Endothelial cell (in vitro differentiated cells): Measurements from ENCODE around the gene ADAMTSL2. TPM values are rescaled to one million over a fixed set of nuclear protein-coding genes. Genes with fewer than 3 reads are reported as not detected.

Source experiments
- DNase-seq: peaks from one replicate; pipeline ENCODE4 v3.0.0; 2021; ENCODE audit warnings: low spot score
- H3K27ac Mint-ChIP-seq: one replicate; pipeline ENCODE4 v1.8.0; 2021; ENCODE audit warnings: mixed read lengths, inconsistent platforms; ENCODE audit not compliant: unreplicated experiment
- H3K27me3 Mint-ChIP-seq: one replicate; pipeline ENCODE4 v1.8.0; 2021; ENCODE audit warnings: mild to moderate bottlenecking, moderate library complexity, mixed read lengths, inconsistent platforms; ENCODE audit not compliant: unreplicated experiment
- H3K36me3 Mint-ChIP-seq: one replicate; pipeline ENCODE4 v1.8.0; 2021; ENCODE audit warnings: mild to moderate bottlenecking, low read depth, mixed read lengths, inconsistent platforms; ENCODE audit not compliant: unreplicated experiment
- H3K4me1 Mint-ChIP-seq: one replicate; pipeline ENCODE4 v1.8.0; 2021; ENCODE audit warnings: mild to moderate bottlenecking, mixed read lengths, inconsistent platforms; ENCODE audit not compliant: unreplicated experiment
- H3K4me3 Mint-ChIP-seq: one replicate; pipeline ENCODE4 v1.8.0; 2021; ENCODE audit warnings: mild to moderate bottlenecking, mixed read lengths, inconsistent platforms; ENCODE audit not compliant: unreplicated experiment
- H3K9me3 Mint-ChIP-seq: one replicate; pipeline ENCODE4 v1.8.0; 2021; ENCODE audit warnings: mixed read lengths, inconsistent platforms; ENCODE audit not compliant: unreplicated experiment
- long read RNA-seq: library from polyadenylated mRNA; unstranded; transcript quantifications from one replicate; pipeline ENCODE4 v2.0.0, GENCODE V29; 2020; ENCODE audit not compliant: unreplicated experiment
- total RNA-seq: library from RNA; stranded (reverse); fragmentation: NEBNext Ultra II Directional; extraction: Animal tissue kit (Norgen Biotek cat#: 25700); gene quantifications from one replicate; pipeline ENCODE4 v1.2.1, GENCODE V29; 2021; ENCODE audit not compliant: unreplicated experiment
- TF ChIP-seq, protein P1 (sequence below): fragments of 200-600 bp; sonication (generic); IDR thresholded peaks from one replicate; pipeline ENCODE4 v1.5.0; 2021; ENCODE audit warnings: antibody characterized with exemption; ENCODE audit not compliant: unreplicated experiment

Gene ADAMTSL2
- 5.9 TPM for total RNA-seq
- long read RNA-seq, partial matches to known transcripts: 0 of 1 reads
- long read RNA-seq, other reads (novel, unspliced or antisense): 1 of 1 reads

DNA sequence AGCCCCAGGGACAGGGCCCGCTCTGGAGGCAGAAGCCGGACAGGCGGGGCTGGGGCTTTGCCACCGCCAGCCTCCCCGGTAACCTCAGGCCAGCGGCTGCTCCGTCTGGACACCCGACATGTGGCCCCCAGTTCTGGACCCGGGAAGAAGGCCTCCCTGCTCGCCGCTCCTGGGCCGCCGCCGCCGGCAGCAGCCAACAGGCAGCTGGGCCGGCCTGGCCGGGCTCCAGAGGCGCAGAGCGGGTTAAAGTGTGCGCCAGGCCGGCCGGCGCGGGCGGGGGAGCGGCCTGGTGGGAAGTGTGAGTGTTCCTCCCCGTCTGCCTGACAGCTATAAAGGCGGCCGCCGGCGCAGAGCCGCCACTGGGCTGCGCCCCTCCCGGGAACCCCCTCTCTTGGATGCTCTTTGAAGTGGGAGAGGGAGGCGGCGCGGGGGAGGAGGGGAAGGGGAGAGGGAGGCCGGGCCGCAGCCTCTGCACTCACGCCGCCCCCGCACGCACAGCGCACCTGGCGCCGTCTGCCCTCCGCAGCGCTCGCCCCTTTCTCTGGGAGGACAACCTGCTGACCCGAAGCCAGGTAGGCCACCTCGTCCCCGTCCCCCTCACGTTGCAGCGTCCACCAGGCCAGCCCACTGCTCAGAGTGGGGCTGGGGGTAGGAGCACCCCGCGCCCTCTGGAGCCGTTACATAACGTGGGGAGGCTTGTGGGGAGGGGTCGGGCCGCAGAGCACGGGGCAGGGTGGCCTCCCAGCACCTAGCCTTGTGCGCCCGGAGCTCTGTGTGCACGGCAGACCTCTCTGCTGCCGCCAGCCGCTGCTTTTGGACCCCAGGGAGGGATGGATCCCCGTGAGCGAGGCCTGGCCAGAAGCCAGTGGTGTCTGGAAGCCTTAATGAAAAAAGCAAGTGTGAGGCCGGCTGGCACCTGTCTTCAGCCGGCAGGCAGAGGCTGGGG is at the start of gene ADAMTSL2:
ADAMTSL2 (plus strand) TSS at position 359 of the 946 bp plus-strand sequence. CDS start 2,009 bp downstream, outside the sequence.
- Mint-ChIP-seq H3K4me1 (peaks cover 11% of the 10 kb centered on the region), H3K9me3 (no peaks in the 10 kb centered on the region), H3K36me3 (no peaks in the 10 kb centered on the region), H3K27ac (peak within 1 kb of the TSS; percentile 5), H3K27me3 (peaks cover 7% of the 10 kb centered on the region), H3K4me3 (no peak within 1 kb of the TSS)
- peak; percentile 52 for DNase-seq
- TF ChIP-seq, protein P1, sequence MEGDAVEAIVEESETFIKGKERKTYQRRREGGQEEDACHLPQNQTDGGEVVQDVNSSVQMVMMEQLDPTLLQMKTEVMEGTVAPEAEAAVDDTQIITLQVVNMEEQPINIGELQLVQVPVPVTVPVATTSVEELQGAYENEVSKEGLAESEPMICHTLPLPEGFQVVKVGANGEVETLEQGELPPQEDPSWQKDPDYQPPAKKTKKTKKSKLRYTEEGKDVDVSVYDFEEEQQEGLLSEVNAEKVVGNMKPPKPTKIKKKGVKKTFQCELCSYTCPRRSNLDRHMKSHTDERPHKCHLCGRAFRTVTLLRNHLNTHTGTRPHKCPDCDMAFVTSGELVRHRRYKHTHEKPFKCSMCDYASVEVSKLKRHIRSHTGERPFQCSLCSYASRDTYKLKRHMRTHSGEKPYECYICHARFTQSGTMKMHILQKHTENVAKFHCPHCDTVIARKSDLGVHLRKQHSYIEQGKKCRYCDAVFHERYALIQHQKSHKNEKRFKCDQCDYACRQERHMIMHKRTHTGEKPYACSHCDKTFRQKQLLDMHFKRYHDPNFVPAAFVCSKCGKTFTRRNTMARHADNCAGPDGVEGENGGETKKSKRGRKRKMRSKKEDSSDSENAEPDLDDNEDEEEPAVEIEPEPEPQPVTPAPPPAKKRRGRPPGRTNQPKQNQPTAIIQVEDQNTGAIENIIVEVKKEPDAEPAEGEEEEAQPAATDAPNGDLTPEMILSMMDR: no peak

DNA sequence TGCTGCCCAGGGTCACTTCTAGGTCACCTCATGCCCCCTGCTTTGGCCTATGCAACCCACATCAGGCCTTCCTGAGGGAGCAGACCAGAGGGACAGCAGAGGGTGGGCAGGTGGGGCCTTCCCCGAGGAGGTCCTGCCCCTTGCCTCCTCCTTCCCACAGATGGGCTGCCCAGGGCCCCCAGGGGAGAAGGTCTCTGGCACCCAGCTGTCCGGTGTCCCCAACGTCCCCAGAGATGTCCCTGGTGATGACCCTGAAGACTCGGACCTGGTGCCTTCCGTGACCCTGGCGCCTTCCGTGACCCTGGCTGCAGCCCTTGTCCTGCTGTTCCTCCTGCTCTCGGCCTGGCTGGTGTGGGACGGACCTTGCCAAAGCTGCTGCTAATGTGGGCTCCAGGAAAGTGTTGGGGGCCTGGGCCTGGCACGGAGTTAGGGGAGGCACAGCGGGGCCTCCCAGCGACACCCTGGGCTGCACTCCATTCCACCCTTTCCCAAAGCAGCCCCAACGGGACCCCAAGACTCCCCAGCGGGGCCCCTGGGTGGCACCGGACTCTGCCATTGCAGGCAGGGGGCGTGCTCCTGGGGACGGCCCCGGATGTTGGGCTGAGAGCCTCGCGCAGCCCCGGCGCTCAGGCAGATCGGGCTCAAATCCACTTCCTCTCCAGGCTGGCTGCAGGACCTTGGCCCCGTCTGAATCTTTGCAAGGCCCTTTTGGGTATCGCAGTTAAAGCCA is 48.8 kb upstream of the ADAMTSL2 start:
- TF ChIP-seq, protein P1: no peak
- H3K4me3 Mint-ChIP-seq: no peak overlapping the region
- H3K27ac Mint-ChIP-seq: no peak overlapping the region
- H3K9me3 Mint-ChIP-seq: no peaks in the 10 kb centered on the region
- H3K36me3 Mint-ChIP-seq: peaks cover 4% of the 10 kb centered on the region
- H3K27me3 Mint-ChIP-seq: peaks cover 2% of the 10 kb centered on the region
- DNase-seq: no peak
- peaks cover 3% of the 10 kb centered on the region for H3K4me1 Mint-ChIP-seq

DNA sequence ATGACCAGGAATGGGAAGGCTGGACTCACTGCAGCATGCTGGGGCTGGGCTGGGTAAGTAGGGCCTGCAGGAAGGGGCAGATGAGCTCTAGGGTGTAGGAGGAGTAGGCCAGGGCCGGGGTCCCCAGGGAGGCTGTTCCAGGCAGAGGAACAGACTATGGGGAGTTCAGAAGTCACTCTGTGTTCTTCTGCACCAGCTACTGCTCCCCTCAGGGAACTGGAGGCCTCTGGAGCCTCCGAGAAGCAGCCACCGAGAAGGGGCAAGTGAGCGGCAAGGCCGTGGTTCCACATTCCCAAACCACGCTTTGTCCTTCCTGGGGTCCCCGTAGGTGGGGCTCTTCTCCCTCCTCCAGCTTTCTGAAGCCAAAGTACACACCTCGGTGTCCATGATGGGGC is 47.2 kb upstream of the ADAMTSL2 start:
- H3K4me3 Mint-ChIP-seq: no peak overlapping the region
- no peaks in the 10 kb centered on the region for H3K9me3 Mint-ChIP-seq
- H3K36me3 Mint-ChIP-seq: peaks cover 4% of the 10 kb centered on the region
- no peak overlapping the region for H3K27ac Mint-ChIP-seq
- H3K27me3 Mint-ChIP-seq: peaks cover under 1% of the 10 kb centered on the region
- TF ChIP-seq, protein P1: no peak
- peaks cover 3% of the 10 kb centered on the region for H3K4me1 Mint-ChIP-seq
- no peak for DNase-seq

DNA sequence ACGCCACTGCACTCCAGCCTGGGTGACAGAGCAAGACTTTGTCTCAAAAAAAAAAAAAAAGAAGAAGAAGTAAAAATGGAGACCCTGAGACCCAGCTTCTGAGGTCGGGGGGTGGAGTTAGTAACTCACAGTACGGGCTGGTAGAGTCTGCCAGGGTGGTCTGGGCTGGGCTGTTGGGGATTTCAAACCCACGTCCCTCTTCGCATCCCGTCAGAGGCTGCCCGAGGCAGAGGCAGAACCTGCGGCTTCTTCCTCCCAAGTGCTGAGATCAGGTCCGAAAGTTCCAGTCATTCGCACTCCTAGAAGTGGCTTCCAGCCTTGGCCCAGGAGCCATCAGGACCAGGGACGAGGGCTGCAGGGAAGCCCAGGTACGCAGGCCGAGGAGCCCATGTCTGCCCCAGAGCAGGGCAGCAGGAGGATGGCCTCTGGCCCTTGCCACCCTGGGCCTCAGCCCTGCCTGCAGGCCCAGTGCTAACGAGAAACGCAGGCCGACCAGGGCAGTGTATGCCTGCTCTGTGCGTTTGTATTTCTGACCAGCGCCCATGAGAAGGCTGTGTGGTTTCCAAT is 45.7 kb upstream of the ADAMTSL2 start:
- Mint-ChIP-seq H3K4me3 (no peak overlapping the region), H3K27ac (no peak overlapping the region), H3K27me3 (peaks cover 3% of the 10 kb centered on the region), H3K36me3 (peaks cover 4% of the 10 kb centered on the region), H3K4me1 (peaks cover 3% of the 10 kb centered on the region), H3K9me3 (no peaks in the 10 kb centered on the region)
- TF ChIP-seq, protein P1: no peak
- no peak for DNase-seq
